Measurements from ENCODE around the gene ADGRG7.
A peak's percentile ranks its signal among the peaks of the same experiment; 100 is the strongest.

The ADGRG7 gene

GRCh38 chr3:100730524-100730923 is 121.1 kb downstream of the ADGRG7 start:
- H3K4me3 ChIP-seq (ENCODE audit: low read depth, low read length), result no peak overlapping the region
- TF ChIP-seq CTCF (IDR thresholded peaks at IDR 0.05; ENCODE audit: insufficient read depth, low read depth, low read length, missing control alignments), result no peak
- DNase-seq (ENCODE audit: low read depth), result peak; percentile 24

- no peak for TF ChIP-seq CTCF (IDR thresholded peaks at IDR 0.05; ENCODE audit: insufficient read depth, low read depth, low read length, missing control alignments)
These were observed 123.0 kb downstream of the ADGRG7 start for GRCh38 chr3:100732435-100732834.

GRCh38 chr3:100737334-100737733 is 127.9 kb downstream of the ADGRG7 start:
- TF ChIP-seq CTCF (IDR thresholded peaks at IDR 0.05; ENCODE audit: insufficient read depth, low read depth, low read length, missing control alignments), result no peak
- DNase-seq (ENCODE audit: low read depth), result peak; percentile 4
- H3K4me3 ChIP-seq (ENCODE audit: low read depth, low read length), result no peak overlapping the region

More at GRCh38 chr3:100732435-100732834, 123.0 kb downstream of the ADGRG7 start:
- DNase-seq (ENCODE audit: low read depth), result no peak
- no peak overlapping the region for H3K4me3 ChIP-seq (ENCODE audit: low read depth, low read length)

- no peak overlapping the region for H3K4me3 ChIP-seq (ENCODE audit: low read depth, low read length)
- DNase-seq (ENCODE audit: low read depth), result no peak
- no peak for TF ChIP-seq CTCF (IDR thresholded peaks at IDR 0.05; ENCODE audit: insufficient read depth, low read depth, low read length, missing control alignments)
These were observed 130.8 kb downstream of the ADGRG7 start for GRCh38 chr3:100740207-100740606.

GRCh38 chr3:100743535-100743934 is 134.1 kb downstream of the ADGRG7 start:
- TF ChIP-seq CTCF (IDR thresholded peaks at IDR 0.05; ENCODE audit: insufficient read depth, low read depth, low read length, missing control alignments), result no peak
- no peak overlapping the region for H3K4me3 ChIP-seq (ENCODE audit: low read depth, low read length)
- DNase-seq (ENCODE audit: low read depth), result no peak

GRCh38 chr3:100744671-100745070 is 135.3 kb downstream of the ADGRG7 start:
- no peak for DNase-seq (ENCODE audit: low read depth)
- H3K4me3 ChIP-seq (ENCODE audit: low read depth, low read length), result no peak overlapping the region
- TF ChIP-seq CTCF (IDR thresholded peaks at IDR 0.05; ENCODE audit: insufficient read depth, low read depth, low read length, missing control alignments), result no peak

All from GM12865 (cell line).